Activated T-helper 1 cell treated with Interleukin-2 at 50 U/mL for 16 hours (primary cell): Measurements from ENCODE around the gene ATXN1L.
"Not testable (repeated sequence)": the region's sequence is repeated elsewhere in the genome, so short reads cannot be mapped to it uniquely, and the experiment has no call there.

Experiments
- DNase-seq: peaks from one replicate; pipeline ENCODE4 v3.0.0-alpha.2; 2020; ENCODE audit warnings: low read depth

ATXN1L gene

DNA sequence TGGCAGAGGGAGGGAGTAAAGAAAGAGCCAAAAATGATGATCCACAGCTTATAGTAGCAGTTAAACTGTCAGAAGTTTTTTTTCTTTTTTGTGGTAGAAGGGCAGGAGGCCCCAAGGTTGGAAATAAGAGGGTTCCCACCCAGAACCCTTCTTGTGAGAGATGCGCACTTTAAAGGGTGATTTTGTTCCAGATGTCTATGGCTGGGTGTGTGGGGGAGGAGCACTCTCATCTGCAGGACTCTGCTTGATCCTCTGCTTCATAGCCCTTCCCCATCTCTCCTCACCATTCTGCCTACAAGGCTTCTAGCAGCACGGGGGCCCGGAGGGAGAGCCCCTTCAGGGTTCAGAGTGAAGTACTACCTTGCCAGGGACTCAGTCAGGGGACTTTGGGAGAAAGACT is 6.4 kb downstream of the ATXN1L start:
- no peak for DNase-seq

DNA sequence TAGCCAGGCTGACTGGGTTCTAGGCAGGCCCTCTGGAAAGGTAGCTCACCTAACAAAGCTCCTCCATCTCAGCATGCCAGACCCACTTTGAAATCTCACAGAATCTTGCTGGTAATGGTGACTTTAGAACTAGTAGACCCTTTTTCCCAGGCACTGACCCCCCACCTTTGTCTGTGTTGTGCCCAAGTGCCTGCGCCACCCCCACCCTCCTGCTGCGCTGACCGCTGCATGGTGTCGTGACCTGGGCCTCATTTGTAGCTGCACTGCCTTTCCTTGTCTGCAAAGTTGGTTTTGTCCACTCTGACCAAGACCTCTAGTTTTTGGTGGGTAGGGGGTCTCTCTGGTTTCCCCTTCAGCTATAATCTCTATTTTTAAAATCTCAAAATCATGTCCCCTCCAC is 6.8 kb downstream of the ATXN1L start:
- DNase-seq: no peak

- DNase-seq: no peak
Measured at GRCh38 chr16:71853413-71853812, 7.6 kb downstream of the ATXN1L start.

DNA sequence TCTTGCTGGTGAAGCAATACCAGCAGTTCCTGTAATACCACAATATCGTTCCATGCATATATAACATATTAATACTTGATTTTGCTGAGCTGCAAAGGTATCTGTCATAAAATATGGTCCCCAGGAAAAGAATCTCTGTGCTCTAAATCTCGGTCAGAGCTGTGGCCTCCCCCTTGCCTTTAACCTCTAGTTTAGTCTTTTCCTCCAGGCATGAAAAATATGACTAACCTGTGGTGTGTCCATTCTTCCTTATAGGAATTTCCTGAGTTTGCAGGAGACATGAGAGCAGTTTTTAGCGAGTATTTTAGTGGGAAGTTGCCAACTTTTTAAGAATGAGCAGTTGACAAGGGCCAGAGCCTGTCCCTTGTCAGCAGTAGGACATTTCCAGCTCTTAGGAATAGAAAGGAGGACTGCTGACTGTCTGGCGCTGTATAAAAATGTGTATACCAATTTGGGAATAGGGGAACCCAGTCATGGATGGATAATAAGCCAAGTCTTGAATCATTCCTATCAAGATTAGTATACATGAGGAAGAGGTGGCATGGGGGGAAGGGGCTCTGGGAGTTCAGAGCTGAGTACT is 8.7 kb downstream of the ATXN1L start:
- DNase-seq: no peak

GRCh38 chr16:71855937-71856662 is 10.3 kb downstream of the ATXN1L start:
- DNase-seq: no peak

DNA sequence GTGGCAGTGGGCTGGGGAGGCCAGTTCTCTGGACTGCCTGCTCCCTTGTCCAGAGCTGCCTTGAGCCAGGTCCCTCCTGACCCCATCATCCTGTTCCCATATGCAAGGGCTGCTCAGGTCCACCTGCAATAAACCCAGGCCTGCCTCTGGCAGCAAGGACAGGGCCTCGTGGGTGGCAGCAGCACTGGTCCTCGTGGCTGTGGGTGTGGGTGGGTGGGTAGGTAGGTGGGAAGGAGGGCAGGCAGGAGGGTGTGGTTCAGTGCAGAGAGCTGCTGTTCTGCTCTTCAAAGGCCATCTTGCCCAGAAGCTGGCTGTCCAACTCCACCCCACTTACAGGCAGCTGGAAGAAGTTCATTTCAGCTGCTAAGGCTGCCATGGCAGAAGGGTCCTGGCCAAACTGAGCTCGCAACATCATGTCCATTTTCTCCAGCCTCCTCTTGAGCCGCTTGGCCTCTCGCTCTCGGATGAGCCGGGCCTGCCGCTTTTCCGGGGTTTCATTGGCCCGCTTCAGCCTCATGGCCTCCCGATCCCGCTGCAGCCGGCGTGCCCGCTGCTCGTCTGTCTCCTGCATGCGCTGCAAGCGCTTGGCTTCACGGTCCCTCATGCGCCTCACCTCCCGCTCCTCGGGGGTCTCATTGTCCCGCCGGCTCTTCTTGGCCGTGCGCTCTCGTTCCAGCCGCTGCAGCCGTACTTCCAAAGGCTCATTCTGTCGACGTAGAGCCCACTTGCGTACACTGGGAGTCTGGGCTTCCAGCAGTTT is 14.2 kb downstream of the ATXN1L start:
- DNase-seq: no peak

GRCh38 chr16:71863995-71864394 is 18.2 kb downstream of the ATXN1L start:
- DNase-seq: no peak

GRCh38 chr16:71865173-71865863 is 19.5 kb downstream of the ATXN1L start:
- DNase-seq: no peak

DNA sequence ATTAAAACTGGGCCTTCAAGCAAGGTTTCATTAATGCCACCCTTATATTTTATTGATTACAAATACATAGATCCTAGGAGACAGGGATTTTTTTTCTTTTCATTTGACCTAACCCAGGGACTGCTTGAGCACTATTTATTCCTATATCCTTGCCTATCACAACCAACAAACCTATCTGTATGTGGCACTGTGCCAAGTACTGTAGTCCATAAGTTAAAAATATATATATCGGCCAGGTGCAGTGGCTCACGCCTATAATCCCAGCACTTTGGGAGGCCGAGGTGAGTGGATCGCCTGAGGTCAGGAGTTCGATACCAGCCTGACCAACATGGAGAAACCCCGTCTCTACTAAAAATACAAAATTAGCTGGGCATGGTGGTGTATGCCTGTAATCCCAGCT is 21.4 kb downstream of the ATXN1L start:
- DNase-seq: not testable (repeated sequence)

DNA sequence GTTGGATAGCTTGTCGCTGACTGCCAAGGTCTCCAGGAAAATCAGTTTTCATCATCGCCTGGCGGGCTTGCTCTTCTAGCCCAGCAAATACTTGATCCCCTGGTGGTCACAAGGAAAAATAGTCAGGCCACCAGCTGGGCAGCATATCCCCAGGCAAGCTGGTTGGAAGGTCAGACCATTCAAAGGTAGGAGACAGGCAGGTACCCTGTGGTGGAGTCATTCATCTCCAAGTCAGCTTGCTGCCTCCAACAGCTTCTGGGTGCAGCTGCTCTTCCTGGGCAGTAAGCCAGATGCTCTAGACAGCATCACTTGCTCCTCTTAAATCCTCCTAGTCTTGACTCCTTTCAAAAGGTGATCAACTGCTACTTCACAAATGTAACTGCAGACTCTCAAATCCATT is 22.2 kb downstream of the ATXN1L start:
- DNase-seq: no peak

DNA sequence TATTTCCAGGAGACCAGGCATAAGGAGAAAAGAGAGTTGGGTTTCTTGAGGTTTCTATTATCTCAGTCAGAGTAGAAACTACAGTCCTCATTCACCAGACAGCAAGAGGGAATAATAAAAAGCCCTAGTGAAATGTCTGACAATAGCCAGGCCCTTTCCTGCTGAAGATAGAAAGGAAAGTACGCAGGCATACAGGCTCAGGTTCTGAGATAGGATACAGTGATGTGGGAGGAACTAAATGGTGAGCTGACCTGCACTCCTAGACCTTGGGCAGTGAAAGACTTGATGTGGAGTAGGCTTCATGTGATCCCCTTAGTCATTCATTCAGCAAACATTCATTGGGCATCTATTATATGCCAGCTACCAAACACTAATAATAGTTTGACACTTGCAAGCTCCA is 23.3 kb downstream of the ATXN1L start:
- DNase-seq: no peak

- DNase-seq: no peak
Measured at GRCh38 chr16:71870818-71871217, 25.0 kb downstream of the ATXN1L start.

DNA sequence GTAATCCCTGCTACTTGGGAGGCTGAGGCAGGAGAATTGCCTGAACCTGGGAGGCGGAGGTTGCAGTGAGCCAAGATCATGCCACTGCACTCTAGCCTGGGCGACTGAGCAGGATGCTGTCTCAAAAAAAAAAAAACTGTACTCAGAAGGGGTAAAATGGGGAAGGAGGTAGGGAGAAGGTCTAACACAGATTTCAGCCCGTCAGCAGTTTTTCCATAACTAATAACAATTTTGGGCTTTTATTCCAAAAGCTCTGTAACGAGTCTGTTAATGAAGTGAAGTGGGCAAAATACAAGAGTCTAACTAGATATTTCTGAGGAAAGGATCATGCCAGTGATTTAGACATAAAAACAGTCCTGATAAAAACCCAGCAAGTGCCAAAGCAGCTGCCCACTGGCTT is 27.4 kb downstream of the ATXN1L start:
- DNase-seq: no peak

DNA sequence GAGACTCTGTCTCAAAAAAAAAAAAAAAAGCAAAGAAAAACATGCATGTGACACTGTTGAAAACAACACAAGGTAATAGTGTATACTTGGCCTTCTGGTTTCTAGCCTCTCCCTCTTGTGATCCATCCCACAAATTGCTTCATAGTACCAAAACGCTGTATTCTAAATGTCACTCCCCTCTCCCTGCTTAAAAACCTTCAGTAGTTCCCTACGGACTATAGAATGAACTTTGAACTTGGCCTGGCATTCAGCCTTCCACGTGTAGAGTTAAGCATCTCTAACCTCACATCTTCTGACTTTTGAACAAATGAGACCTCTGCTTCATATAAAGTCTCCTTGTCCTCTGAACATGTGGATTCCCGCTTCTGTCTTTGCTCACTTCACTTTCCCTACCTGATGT is 33.1 kb downstream of the ATXN1L start:
- no peak for DNase-seq

DNA sequence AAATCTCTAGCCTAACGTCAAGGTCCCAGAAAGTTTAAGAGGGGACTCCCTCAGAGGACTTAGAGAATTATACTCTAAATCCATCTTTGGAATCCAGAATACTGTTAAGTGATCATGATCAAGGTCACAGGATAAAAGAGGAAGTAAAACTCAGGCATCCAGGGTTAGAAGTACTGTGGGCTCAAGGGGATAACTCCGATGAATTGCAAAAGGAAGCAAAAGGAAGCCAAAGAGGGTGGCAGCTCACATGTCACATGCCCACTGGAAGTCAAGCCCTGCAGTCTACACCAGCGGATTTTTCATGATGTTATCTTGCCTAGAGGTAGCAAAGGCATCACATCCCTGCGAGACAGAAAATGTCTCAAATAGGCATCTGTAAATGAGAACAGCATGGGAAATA is 34.4 kb downstream of the ATXN1L start:
- DNase-seq: no peak

GRCh38 chr16:71882505-71883167 is 36.9 kb downstream of the ATXN1L start:
- DNase-seq: peak; percentile 53

DNA sequence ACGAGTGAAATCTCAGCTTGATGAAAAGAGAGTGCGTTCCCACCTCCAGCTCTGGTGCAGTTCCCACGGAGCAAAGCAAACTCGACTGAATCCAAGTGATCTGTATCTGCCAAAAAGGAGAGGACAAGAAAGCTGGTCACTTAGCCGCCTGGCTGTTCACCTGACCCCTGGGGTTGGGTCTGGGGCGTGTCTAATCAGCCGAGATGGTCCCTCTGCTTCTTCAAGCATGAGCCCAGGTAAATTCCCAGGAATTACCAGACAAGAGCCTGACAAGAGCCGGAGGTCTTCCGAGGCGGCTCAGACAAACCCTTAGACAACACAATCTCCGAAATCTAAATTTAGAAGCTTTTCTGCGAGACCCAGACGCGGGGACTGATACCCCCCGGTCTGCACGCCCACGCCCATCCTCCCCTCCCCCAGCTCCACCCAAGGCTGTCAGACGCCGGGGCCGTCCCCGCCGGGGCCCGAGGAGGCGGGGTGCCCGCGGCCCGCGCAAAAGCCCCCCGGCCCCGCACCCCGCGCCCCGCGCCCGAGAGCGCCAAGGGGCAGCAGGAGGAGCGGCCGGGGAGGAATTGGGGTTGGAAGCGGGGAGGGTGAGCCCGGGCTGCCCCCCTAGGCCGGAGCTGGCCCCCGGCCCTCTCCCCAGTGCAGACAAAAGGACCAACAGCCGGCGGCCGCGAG is 37.5 kb downstream of the ATXN1L start:
- DNase-seq: peak; percentile 33

GRCh38 chr16:71883849-71884638 is 38.3 kb downstream of the ATXN1L start, which contains the start of gene ZNF821:
ZNF821 (minus strand) TSS chr16:71884182; CDS start chr16:71879946, 4,236 bp downstream.
- peak; percentile 64 for DNase-seq

- no peak for DNase-seq
Measured at GRCh38 chr16:71885261-71885650, 39.5 kb downstream of the ATXN1L start.

DNA sequence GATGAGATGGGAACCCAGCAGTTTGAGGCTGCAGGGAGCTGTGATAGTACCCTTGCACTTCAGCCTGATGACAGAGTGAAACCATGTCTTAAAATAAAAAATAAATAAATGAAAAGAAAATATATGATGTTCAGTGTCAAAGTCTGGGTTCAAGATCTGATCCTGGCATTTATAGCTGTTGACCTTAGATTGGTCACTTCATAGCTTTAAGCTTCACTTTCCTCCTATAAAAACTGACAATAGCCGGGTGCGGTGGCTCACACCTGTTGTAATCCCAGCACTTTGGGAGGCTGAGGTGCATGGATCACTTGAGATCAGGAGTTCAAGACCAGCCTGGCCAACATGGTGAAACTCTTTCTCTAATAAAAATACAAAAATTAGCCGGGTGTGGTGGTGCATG is 43.4 kb downstream of the ATXN1L start:
- no peak for DNase-seq

GRCh38 chr16:71893888-71894228 is 48.1 kb downstream of the ATXN1L start:
- no peak for DNase-seq
